ENCODE results near the gene AFF3. TPM values are rescaled to one million over a fixed set of nuclear protein-coding genes. Genes with fewer than 3 reads are reported as not detected.

Gene AFF3
- total and polyA plus RNA-seq, 2 of the 8 experiments (the other 6 are each of a cell fraction or from before 2014, with no cell fraction given): 0.27 to 3.0 TPM

DNA sequence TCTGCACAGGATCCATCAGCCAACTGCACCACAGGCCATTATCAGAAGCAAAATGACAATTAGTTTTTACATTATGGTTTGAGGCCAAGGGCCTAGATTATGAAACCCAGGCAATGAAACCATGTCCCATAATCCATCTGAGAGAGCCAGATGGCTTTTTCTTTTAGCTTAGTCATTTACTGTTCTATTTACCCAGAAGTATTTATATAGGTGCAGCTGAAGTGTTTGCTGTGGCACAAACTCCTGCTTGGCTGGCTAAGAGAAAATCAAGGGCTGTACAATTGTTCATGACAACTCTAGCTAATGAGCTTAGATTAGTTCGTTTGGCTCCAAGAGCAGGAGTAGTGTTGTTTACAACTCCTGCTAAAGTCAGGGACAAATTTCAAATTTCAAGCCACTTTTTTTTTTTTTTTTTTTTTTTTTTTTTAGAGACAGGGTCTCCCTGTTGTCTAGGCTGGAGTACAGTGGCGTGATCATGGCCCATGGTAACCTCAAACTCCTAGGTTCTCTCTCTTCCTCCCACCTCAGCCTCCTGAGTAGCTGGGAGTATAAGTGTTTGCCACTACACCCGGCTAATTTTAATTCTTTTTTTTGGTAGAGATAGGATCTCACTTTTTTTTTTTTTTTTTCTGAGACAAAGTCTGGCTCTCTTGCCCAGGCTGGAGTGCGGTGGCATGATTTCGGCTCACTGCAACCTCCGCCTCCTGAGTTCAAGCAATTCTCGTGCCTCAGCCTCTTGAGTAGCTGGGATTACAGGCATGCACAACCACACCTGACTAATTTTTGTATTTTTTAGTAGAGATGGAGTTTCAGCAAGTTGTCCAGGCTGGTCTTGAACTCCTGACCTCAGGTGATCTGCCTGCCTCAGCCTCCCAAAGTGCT, 634.2 kb downstream of the AFF3 start (continued):
- TF ChIP-seq RXRA (IDR thresholded peaks at IDR 0.05; ENCODE audit: insufficient read depth, low read depth, low read length): no peak
- TF ChIP-seq PHF8 (conservative IDR thresholded peaks at IDR 0.05; ENCODE audit: low read depth, low read length): no peak
